HG03558 (cell line): ENCODE results near the gene MRPS9.

ENCODE experiments used
- ATAC-seq: cut with Tn5 transposase; IDR thresholded peaks from one replicate; pipeline ENCODE4 v1.9.1; 2021; ENCODE audit warnings: moderate number of reproducible peaks; ENCODE audit not compliant: unreplicated experiment; ENCODE audit errors: extremely low read depth

MRPS9 gene

GRCh38 chr2:105116348-105116747 lies 78.5 kb downstream of the MRPS9 start:
- ATAC-seq = no peak

- ATAC-seq = no peak
Measured at GRCh38 chr2:105117565-105117964, 79.7 kb downstream of the MRPS9 start.

DNA sequence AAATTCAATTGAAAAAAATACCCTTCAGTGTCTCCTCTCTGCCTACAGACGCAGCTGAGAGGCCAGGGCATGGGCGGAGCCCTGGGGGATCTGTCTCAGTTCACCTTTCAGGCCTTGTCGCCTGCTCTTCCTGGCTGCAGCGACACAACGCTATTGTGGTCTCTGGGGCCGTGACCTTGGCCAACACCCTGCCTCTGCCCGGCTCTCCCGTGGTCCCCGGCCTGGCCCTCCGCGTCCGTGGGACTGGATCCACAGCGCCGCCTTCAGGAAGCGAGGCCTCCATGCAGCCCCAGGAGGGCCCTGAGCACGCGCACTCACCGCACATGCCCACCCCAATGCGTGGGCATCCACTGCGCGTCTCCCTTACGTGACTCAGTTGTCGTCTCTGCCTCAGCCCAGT lies 81.1 kb downstream of the MRPS9 start:
- no peak for ATAC-seq

DNA sequence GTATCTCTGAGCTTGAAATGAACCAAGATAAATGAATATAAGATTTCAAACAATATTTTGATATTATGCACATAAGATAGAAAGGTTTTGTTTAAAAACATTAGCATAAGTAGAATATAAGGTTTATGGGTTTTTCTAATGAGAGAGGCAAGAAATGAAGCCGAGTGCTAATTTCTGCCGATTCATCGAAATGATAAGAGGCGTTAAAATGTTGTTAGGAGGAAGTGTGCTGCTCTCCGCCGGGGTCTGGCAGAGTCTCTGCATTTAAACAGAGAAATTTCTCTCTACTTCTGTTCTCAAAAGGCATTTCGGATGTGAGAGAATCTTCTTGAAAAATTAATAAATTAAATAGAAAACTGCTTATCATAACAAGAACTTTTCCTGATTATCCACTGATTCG lies 83.6 kb downstream of the MRPS9 start:
- no peak for ATAC-seq

DNA sequence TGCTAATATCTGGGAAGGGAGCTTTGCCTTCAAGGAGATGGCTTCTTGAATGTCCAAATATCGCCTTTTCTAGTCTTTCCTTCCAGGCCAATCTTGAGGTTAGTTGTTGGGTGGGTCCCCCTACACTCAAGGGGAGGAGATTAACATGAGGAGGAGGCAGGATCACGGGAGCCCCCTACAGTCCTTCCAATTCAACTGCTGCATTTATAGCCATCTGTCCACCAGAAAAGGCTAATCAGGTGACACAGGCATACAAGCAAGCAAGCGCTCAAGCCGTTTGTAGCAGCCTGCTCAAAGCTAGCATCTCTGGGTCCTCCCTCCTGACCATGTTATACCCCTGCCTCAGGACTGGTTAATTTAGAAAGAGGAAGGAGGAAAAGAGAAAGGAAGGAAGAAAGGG lies 87.6 kb downstream of the MRPS9 start:
- ATAC-seq = no peak

DNA sequence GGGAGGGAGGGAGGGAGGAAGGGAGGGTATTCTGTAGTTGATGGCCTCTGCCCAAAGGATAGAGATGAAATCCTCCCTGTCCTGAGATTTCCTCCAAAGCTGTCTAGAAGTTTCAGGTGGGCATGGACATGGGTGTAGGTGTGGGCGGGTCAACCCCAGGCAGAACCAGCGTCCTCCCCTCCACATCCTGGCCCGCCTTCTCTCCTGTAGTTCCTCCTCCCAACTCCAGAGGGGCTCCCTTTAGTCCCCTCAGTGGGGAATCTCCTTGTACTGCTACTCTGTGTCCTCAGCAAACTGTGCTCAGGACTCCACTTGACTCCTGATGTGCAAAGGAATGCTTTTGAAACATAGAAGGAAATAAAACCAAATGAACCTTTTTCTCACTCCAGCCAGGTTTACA lies 88.1 kb downstream of the MRPS9 start:
- no peak for ATAC-seq

- ATAC-seq = no peak
Measured at GRCh38 chr2:105126336-105126735, 88.5 kb downstream of the MRPS9 start.

DNA sequence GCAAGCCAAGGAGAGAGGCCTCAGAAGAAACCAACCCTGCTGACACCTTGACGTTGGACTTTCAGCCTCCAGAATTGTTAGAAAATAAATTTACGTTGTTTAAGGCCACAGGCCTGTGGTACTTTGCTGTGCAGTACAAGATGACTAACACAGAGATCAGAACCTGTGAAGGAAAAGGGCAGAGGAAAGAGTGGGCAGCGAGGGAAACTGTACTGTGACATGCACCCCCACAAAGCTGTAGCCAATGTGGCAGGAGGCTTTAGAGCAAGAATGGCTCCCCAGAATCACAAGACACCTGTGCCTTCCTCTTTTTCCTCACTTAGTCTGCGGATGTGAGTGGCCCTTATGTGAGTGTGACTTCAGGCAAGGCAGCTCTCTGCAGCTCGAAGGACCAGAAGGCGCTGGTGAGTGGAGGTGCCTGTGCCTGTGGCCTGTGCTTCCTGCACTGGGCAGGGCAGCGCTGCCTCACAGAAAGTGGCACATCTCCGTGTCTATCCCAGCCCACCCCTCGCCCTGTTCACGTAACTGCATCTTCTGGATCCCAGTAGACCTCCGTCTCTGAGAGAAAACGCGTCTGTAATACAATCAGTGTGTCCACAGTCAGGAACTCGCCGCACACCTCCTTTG lies 89.5 kb downstream of the MRPS9 start:
- no peak for ATAC-seq

GRCh38 chr2:105129722-105130232 lies 91.9 kb downstream of the MRPS9 start:
- ATAC-seq = peak; percentile 95

DNA sequence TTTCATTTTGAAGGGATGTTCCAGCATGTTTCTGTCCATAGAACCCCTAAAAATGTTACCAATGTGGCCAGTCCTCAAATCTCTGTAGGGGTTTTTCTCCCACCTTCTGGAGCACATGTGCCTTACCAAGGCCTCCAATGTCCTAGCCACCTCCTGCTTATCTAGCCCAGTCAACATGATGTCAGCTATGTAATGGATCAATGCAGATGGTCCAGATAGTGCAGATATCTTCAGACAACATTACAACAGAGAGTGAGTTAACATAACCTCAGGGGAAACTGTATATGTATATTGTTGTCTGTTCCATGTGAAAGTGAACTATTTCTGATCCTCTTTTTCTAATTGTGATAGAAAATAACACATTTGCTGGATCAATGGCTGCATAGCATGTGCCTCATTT lies 92.7 kb downstream of the MRPS9 start:
- ATAC-seq = no peak

DNA sequence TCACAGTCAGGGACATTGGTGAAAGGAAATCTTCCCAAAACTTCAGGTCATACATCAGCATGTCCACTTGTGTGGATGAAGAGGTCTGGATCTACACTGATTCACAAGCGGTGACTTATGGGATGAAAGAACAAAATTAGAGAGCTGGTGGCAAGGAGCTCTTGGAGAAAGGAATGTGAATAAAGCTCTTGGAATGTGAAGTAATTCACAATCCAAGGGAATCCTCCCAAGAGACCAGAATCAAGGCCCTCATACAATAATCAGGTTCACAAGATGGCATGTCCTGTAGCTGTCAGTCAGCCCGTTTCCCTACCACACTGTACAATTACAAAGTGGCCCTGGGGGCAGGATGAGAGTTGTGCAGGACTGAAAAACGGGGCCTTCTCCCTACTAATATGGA lies 96.2 kb downstream of the MRPS9 start:
- ATAC-seq = no peak

GRCh38 chr2:105135436-105135835 lies 97.6 kb downstream of the MRPS9 start:
- no peak for ATAC-seq

- no peak for ATAC-seq
Measured at GRCh38 chr2:105136394-105136793, 98.5 kb downstream of the MRPS9 start.

- ATAC-seq = no peak
Measured at GRCh38 chr2:105138643-105139042, 100.8 kb downstream of the MRPS9 start.

- no peak for ATAC-seq
Measured at GRCh38 chr2:105139556-105140239, 101.8 kb downstream of the MRPS9 start.

- no peak for ATAC-seq
Measured at GRCh38 chr2:105140240-105140568, 102.3 kb downstream of the MRPS9 start.

- no peak for ATAC-seq
Measured at GRCh38 chr2:105141099-105141614, 103.3 kb downstream of the MRPS9 start.

DNA sequence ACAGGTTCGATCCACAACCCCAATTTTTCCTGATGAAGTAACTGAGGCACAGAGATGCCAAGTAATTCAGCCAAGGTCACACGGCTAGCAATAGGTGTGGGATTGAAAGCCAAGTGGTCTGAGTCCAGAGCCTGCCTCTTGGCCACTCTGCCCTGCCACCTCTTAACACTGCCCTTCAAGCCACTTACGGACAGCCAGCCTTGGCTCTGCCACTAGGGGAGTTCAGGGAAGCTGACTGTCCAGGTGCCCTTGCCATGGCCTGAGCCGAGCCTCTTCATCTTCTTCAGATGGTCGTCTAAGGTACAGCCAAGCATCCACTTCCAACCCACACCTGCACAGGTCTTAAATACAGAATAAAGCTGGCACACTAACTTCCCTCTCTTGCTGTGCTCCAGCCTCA lies 104.4 kb downstream of the MRPS9 start:
- ATAC-seq = no peak

GRCh38 chr2:105143094-105143466 lies 105.2 kb downstream of the MRPS9 start:
- ATAC-seq = no peak

DNA sequence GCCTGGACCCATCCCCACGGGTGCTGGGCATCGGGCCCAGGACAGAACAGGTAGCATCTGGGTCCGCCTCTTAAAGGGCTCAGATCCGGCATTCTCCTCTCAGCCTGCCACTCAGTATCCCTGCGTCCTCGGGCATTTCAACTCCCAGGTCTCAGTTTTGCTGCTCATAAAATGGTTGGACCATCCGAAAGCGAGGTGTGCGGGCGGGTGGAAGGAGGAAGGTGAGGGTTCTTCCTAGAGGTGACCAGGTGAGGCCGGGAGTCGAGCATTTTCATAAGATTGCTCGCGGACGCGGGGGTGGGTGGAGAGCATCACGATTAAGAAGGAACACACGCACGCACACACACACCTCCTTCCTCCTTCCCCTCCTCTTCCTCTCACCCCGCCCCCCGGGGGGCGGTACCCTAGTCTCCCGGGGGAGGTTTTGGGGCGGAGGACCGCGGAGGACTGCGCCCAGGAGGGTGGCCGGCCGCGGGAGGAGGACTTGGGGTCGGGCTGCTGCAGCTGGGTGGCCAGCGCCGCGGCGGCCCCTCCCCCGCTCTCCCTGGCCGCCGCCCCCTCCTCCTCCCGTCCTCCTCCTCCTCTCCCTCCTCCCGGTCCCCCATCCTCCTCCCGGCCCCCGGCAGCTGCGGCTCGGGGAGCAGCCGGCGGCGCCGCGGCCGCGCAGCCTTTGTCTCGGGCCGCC lies 105.7 kb downstream of the MRPS9 start:
- ATAC-seq = no peak

- no peak for ATAC-seq
Measured at GRCh38 chr2:105144152-105144940, 106.5 kb downstream of the MRPS9 start.
